ENCODE data around the gene GRIPAP1. TPM values are rescaled to one million over a fixed set of nuclear protein-coding genes. Genes with fewer than 3 reads are reported as not detected.

GRIPAP1 gene
- total and polyA plus RNA-seq, 7 donors = 14.4 to 63.1 (median 26.0) TPM

- Histone ChIP-seq H3K4me3 (no peak overlapping the region), H3K4me1 (peaks cover 0 to 13% (median 3%) of the 10 kb centered on the region in 4 donors), H3K27me3 (no peaks in the 10 kb centered on the region), H3K36me3 (peaks cover 0 to 33% (median 6%) of the 10 kb centered on the region in 4 donors), H3K9me3 (no peaks in the 10 kb centered on the region), H3K27ac (no peak overlapping the region)
- DNase-seq = no peak
- TF ChIP-seq POLR2AphosphoS5 (IDR thresholded peaks at IDR 0.05) = no peak
- TF ChIP-seq POLR2A (IDR thresholded peaks at IDR 0.05) = no peak
- 95% methylated on average over 1 of the region's 1 CpG for WGBS, 2 donors
- intact Hi-C loops (cut with DNase I) = no loop called here
Observed at GRCh38 chrX:48935301-48935670, 66.8 kb downstream of the GRIPAP1 start.

GRCh38 chrX:48934581-48935300 is 67.3 kb downstream of the GRIPAP1 start:
- Histone ChIP-seq H3K27ac (no peak overlapping the region), H3K4me1 (peaks cover 0 to 13% (median 3%) of the 10 kb centered on the region in 4 donors), H3K9me3 (no peaks in the 10 kb centered on the region), H3K27me3 (no peaks in the 10 kb centered on the region), H3K36me3 (peaks cover 0 to 33% (median 6%) of the 10 kb centered on the region in 4 donors), H3K4me3 (no peak overlapping the region)
- no peak for DNase-seq
- intact Hi-C loops (cut with DNase I) = no loop called here
- WGBS, 2 donors = 79 to 84% methylated on average over 7 of the region's 7 CpGs
- TF ChIP-seq EP300 (IDR thresholded peaks at IDR 0.05) = no peak
- no peak for TF ChIP-seq POLR2AphosphoS5 (IDR thresholded peaks at IDR 0.05)
- TF ChIP-seq POLR2A (IDR thresholded peaks at IDR 0.05) = no peak
- TF ChIP-seq, protein P1, sequence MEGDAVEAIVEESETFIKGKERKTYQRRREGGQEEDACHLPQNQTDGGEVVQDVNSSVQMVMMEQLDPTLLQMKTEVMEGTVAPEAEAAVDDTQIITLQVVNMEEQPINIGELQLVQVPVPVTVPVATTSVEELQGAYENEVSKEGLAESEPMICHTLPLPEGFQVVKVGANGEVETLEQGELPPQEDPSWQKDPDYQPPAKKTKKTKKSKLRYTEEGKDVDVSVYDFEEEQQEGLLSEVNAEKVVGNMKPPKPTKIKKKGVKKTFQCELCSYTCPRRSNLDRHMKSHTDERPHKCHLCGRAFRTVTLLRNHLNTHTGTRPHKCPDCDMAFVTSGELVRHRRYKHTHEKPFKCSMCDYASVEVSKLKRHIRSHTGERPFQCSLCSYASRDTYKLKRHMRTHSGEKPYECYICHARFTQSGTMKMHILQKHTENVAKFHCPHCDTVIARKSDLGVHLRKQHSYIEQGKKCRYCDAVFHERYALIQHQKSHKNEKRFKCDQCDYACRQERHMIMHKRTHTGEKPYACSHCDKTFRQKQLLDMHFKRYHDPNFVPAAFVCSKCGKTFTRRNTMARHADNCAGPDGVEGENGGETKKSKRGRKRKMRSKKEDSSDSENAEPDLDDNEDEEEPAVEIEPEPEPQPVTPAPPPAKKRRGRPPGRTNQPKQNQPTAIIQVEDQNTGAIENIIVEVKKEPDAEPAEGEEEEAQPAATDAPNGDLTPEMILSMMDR (IDR thresholded peaks at IDR 0.05) = no peak

- Histone ChIP-seq H3K4me3 (no peak overlapping the region), H3K36me3 (peaks cover 0 to 34% (median 6%) of the 10 kb centered on the region in 4 donors), H3K4me1 (peaks cover 0 to 13% (median 3%) of the 10 kb centered on the region in 4 donors), H3K27me3 (no peaks in the 10 kb centered on the region), H3K27ac (no peak overlapping the region), H3K9me3 (no peaks in the 10 kb centered on the region)
- no peak for TF ChIP-seq POLR2A (IDR thresholded peaks at IDR 0.05)
- TF ChIP-seq, protein P1 (IDR thresholded peaks at IDR 0.05) = no peak
- TF ChIP-seq EP300 (IDR thresholded peaks at IDR 0.05) = no peak
- TF ChIP-seq POLR2AphosphoS5 (IDR thresholded peaks at IDR 0.05) = no peak
- 70 to 95% methylated on average over 2 of the region's 2 CpGs for WGBS, 2 donors
- intact Hi-C loops (cut with DNase I) = no loop called here
- no peak for DNase-seq
Observed at GRCh38 chrX:48933757-48934156, 68.3 kb downstream of the GRIPAP1 start.

- TF ChIP-seq POLR2A (IDR thresholded peaks at IDR 0.05) = no peak
- no peak for TF ChIP-seq EP300 (IDR thresholded peaks at IDR 0.05)
- TF ChIP-seq, protein P1 (IDR thresholded peaks at IDR 0.05) = no peak
- no peak for TF ChIP-seq POLR2AphosphoS5 (IDR thresholded peaks at IDR 0.05)
- Histone ChIP-seq H3K4me3 (no peak overlapping the region), H3K4me1 (no peaks in the 10 kb centered on the region), H3K36me3 (peaks cover 0 to 47% (median 7%) of the 10 kb centered on the region in 4 donors), H3K27me3 (no peaks in the 10 kb centered on the region), H3K27ac (no peak overlapping the region), H3K9me3 (no peaks in the 10 kb centered on the region)
- 74 to 79% methylated on average over 2 of the region's 2 CpGs for WGBS, 2 donors
- intact Hi-C loops (cut with DNase I) = no loop called here
- no peak for DNase-seq
Observed at GRCh38 chrX:48927736-48928382, 74.2 kb downstream of the GRIPAP1 start.

DNA sequence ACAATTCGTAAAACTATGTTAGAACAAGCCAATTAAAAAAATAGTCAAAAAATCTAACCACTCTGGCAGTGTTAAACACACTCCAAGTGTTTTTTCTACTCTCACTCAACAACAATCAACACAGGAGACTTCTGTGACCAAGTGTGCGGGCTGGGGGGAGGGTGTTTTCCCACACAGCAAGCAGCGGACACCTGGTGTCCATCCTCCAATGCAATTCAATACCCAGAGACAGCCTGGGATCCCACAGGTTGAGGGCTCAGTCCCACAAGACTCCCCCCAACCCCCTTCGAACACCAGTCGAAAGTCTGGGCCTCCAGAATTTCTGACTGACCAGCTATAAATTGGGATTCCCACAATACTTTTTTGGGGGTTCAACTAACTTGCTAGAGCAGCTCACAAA is 74.9 kb downstream of the GRIPAP1 start:
- intact Hi-C loops (cut with DNase I) = no loop called here
- 94 to 96% methylated on average over 5 of the region's 5 CpGs for WGBS, 2 donors
- Histone ChIP-seq H3K27me3 (no peaks in the 10 kb centered on the region), H3K4me1 (no peaks in the 10 kb centered on the region), H3K9me3 (no peaks in the 10 kb centered on the region), H3K27ac (no peak overlapping the region), H3K4me3 (no peak overlapping the region), H3K36me3 (peaks cover 0 to 47% (median 9%) of the 10 kb centered on the region in 4 donors)
- TF ChIP-seq POLR2A (IDR thresholded peaks at IDR 0.05) (no peak), EP300 (IDR thresholded peaks at IDR 0.05) (no peak), POLR2AphosphoS5 (IDR thresholded peaks at IDR 0.05) (no peak)
- TF ChIP-seq, protein P1 (IDR thresholded peaks at IDR 0.05) = no peak
- no peak for DNase-seq
